K562 (cell line): ENCODE data around the gene MED15. TPM values are rescaled to one million over a fixed set of nuclear protein-coding genes. Genes with fewer than 3 reads are reported as not detected.

Experiments
- ARHGAP35 ChIP-seq: fragments of 450-650 bp; IDR thresholded peaks from 2 replicates; pipeline ENCODE4 v1.6.1; 2018; ENCODE audit not compliant: partially characterized antibody
- ARID3A ChIP-seq: IDR thresholded peaks from 2 replicates; pipeline ENCODE4 v1.6.1; 2012; ENCODE audit warnings: low read depth, low read length, improper control_type of control experiment, borderline replicate concordance
- ATF7 ChIP-seq: fragments of 450-650 bp; IDR thresholded peaks from 2 replicates; pipeline ENCODE4 v1.7.1; 2014; ENCODE audit warnings: mild to moderate bottlenecking, moderate library complexity
- CBX1 ChIP-seq: sonication (generic); IDR thresholded peaks from 2 replicates; pipeline ENCODE4 v1.6.1; 2016; ENCODE audit warnings: antibody characterized with exemption, low read depth, mild to moderate bottlenecking
- CC2D1A ChIP-seq: fragments of 450-650 bp; IDR thresholded peaks from 2 replicates; pipeline ENCODE4 v1.6.1; 2017; ENCODE audit warnings: mild to moderate bottlenecking
- CREM ChIP-seq: IDR thresholded peaks from 2 replicates; pipeline ENCODE4 v1.6.1; 2014; ENCODE audit warnings: antibody characterized with exemption, low read depth
- E2F4 ChIP-seq: sonication (generic); formaldehyde crosslinking; IDR thresholded peaks from 2 replicates; pipeline ENCODE4 v1.8.0; 2022; ENCODE audit warnings: mild to moderate bottlenecking, low read depth, missing genetic modification reagents
- ELF1 ChIP-seq: fragments of 200-800 bp; sonication (Bioruptor generic); IDR thresholded peaks from 2 replicates; pipeline ENCODE4 v1.6.1; 2016; ENCODE audit warnings: missing genetic modification characterization, missing compliant biosample characterization
- ETV5 ChIP-seq: sonication (generic); formaldehyde crosslinking; IDR thresholded peaks from 2 replicates; pipeline ENCODE4 v1.4.0; 2020; ENCODE audit warnings: low read depth, mild to moderate bottlenecking, missing genetic modification reagents
- GTF2E2 ChIP-seq: fragments of 200-800 bp; sonication (Bioruptor generic); IDR thresholded peaks from 2 replicates; pipeline ENCODE4 v1.6.1; 2016; ENCODE audit warnings: missing genetic modification characterization, missing compliant biosample characterization
- HNRNPL ChIP-seq: fragments of 200-400 bp; formaldehyde crosslinking; IDR thresholded peaks from 2 replicates; pipeline ENCODE4 v1.6.1; 2017; ENCODE audit warnings: low read depth, mild to moderate bottlenecking, low read length
- JUNB ChIP-seq: fragments of 450-650 bp; formaldehyde crosslinking; conservative IDR thresholded peaks from 2 replicates; pipeline ENCODE4 v1.4.0; 2020; ENCODE audit warnings: mild to moderate bottlenecking
- MAFK ChIP-seq: IDR thresholded peaks from 2 replicates; pipeline ENCODE4 v1.6.1; 2011; ENCODE audit warnings: low read length, improper control_type of control experiment
- MTA2 ChIP-seq: fragments of 450-650 bp; IDR thresholded peaks from 2 replicates; pipeline ENCODE4 v1.6.1; 2016; ENCODE audit warnings: low read depth
- MYC ChIP-seq, 2 experiments: fragments of 250-450 bp in 1 of 2; sonication (Bioruptor Pico) in 1 of 2; IDR thresholded peaks; 2 replicates each; pipeline versions ENCODE4 v1.5.1 to v1.6.1; 2012 to 2021; ENCODE audit warnings: low read depth in 2 of 2, borderline replicate concordance in 1 of 2, improper control_type of control experiment in 1 of 2, low read length in 1 of 2, mild to moderate bottlenecking in 1 of 2, moderate library complexity in 1 of 2
- NELFE ChIP-seq: IDR thresholded peaks from 2 replicates; pipeline ENCODE4 v1.6.1; 2011; ENCODE audit warnings: mild to moderate bottlenecking; ENCODE audit not compliant: insufficient read depth, insufficient read length
- PHF21A ChIP-seq: fragments of 450-650 bp; IDR thresholded peaks from 2 replicates; pipeline ENCODE4 v1.6.1; 2017; ENCODE audit warnings: low read depth, borderline replicate concordance
- PHTF2 ChIP-seq: fragments of 250-450 bp; sonication (Bioruptor Pico); IDR thresholded peaks from 2 replicates; pipeline ENCODE4 v1.5.0; 2021; ENCODE audit warnings: mild to moderate bottlenecking
- POU5F1 ChIP-seq: fragments of 150-350 bp; IDR thresholded peaks from 2 replicates; pipeline ENCODE4 v1.6.1; 2014; ENCODE audit warnings: borderline replicate concordance, low read length, low read depth, mild to moderate bottlenecking; ENCODE audit not compliant: partially characterized antibody
- PTTG1 ChIP-seq: fragments of 450-650 bp; IDR thresholded peaks from 2 replicates; pipeline ENCODE4 v1.6.1; 2016; ENCODE audit warnings: low read depth, mild to moderate bottlenecking, missing genetic modification characterization, missing compliant biosample characterization
- RBM14 ChIP-seq: fragments of 200-400 bp; formaldehyde crosslinking; IDR thresholded peaks from 2 replicates; pipeline ENCODE4 v1.6.1; 2018; ENCODE audit warnings: low read depth, mild to moderate bottlenecking, low read length, moderate library complexity, borderline replicate concordance; ENCODE audit not compliant: insufficient read depth
- RCOR1 ChIP-seq, 2 experiments: IDR thresholded peaks; 2 replicates each; pipeline ENCODE4 v1.6.1; 2012; ENCODE audit warnings: low read depth in 2 of 2, low read length in 2 of 2, borderline replicate concordance in 1 of 2, improper control_type of control experiment in 1 of 2
- SAFB ChIP-seq: fragments of 200-400 bp; formaldehyde crosslinking; IDR thresholded peaks from 2 replicates; pipeline ENCODE4 v1.6.1; 2017; ENCODE audit warnings: low read depth, low read length, borderline replicate concordance
- SLC30A9 ChIP-seq: fragments of 250-450 bp; sonication (Bioruptor Pico); IDR thresholded peaks from 2 replicates; pipeline ENCODE4 v1.8.0; 2022; ENCODE audit warnings: mild to moderate bottlenecking, moderate library complexity
- TAF1 ChIP-seq: IDR thresholded peaks from 2 replicates; pipeline ENCODE4 v1.6.1; 2011; ENCODE audit warnings: mild to moderate bottlenecking, low read length, moderate library complexity; ENCODE audit not compliant: insufficient read depth, control insufficient read depth, severe bottlenecking; ENCODE audit errors: extremely low read depth
- ZC3H11A ChIP-seq: IDR thresholded peaks from 2 replicates; pipeline ENCODE4 v1.6.1; 2012; ENCODE audit warnings: low read depth, low read length, improper control_type of control experiment
- ZNF699 ChIP-seq: fragments of 250-450 bp; sonication (Bioruptor Pico); IDR thresholded peaks from 2 replicates; pipeline ENCODE4 v1.8.0; 2021; ENCODE audit warnings: mild to moderate bottlenecking, moderate library complexity; ENCODE audit not compliant: insufficient replicate concordance
- ZNF707 ChIP-seq: fragments of 250-450 bp; sonication (Bioruptor Pico); conservative IDR thresholded peaks from 2 replicates; pipeline ENCODE4 v1.8.0; 2022; ENCODE audit warnings: inconsistent platforms, mild to moderate bottlenecking, moderate library complexity
- ZNF717 ChIP-seq: fragments of 250-450 bp; sonication (Bioruptor Pico); IDR thresholded peaks from 2 replicates; pipeline ENCODE4 v1.5.0; 2021
- polyA plus RNA-seq, 8 experiments: library from polyadenylated mRNA; depleted of rRNA in 4 of 8; stranded (reverse) in 5 of 8; unstranded in 3 of 8; fragments of >200 nt; fragmentation: Nextera tagmentation in 2 of 8; fragmentation: Illumina TruSeq in 1 of 8; extraction: Ambion mirVana in 2 of 8; extraction: Trizol in 1 of 8; gene quantifications; 2 replicates each; pipeline versions ENCODE4 v1.2.1 to v1.2.3, GENCODE V29; 2011 to 2014; ENCODE audit warnings: inconsistent platforms in 1 of 8, missing spikeins in 1 of 8
- total RNA-seq, 7 experiments: library from RNA; depleted of rRNA in 6 of 7; stranded (reverse); fragments of >200 nt in 6 of 7; fragmentation: Illumina TruSeq in 2 of 7; extraction: Trizol in 2 of 7; gene quantifications; 2 replicates each; pipeline versions ENCODE4 v1.2.1 to v1.2.3, GENCODE V29; 2011 to 2021; ENCODE audit warnings: low replicate concordance in 1 of 7

MED15 gene
- total and polyA plus RNA-seq, 9 of the 15 experiments (the other 6 are each of a cell fraction or from before 2014, with no cell fraction given): 4.0 to 271 (median 60.1) TPM

GRCh38 chr22:20577549-20577975 is 70.2 kb downstream of the MED15 start (continued):
- TF ChIP-seq ETV5 (CRISPR knock-in tag) (no peak), ELF1 (no peak), ATF7 (peak; percentile 32; the same call in 1 of the 2 replicates), NELFE (no peak), RBM14 (no peak), PHF21A (no peak), ARID3A (no peak), ZC3H11A (no peak), CREM (0 out of 2 replicates have a peak, but pooled peaks have one; percentile 17), CBX1 (no peak), MYC (IDR thresholded peaks at IDR 0.05; ENCODE audit: low read depth, low read length) (0 out of 2 replicates have a peak, but pooled peaks have one; percentile 33), MYC (CRISPR knock-in tag; IDR thresholded peaks at IDR 0.05; ENCODE audit: borderline replicate concordance, low read depth) (no peak), MTA2 (no peak), MAFK (no peak), POU5F1 (no peak), PHTF2 (CRISPR knock-in tag) (no peak), JUNB (CRISPR knock-in tag) (no peak), GTF2E2 (tag) (no peak), SLC30A9 (CRISPR knock-in tag) (no peak), ZNF699 (CRISPR knock-in tag) (no peak), CC2D1A (no peak), RCOR1 (IDR thresholded peaks at IDR 0.05; ENCODE audit: borderline replicate concordance in 1 of 2, low read depth in 2 of 2, low read length in 2 of 2) (peak in 1 of 2 experiments; percentile 92; a peak in 3 of 4 replicates), PTTG1 (tag) (no peak), ZNF717 (CRISPR knock-in tag) (no peak), HNRNPL (no peak), ARHGAP35 (no peak), E2F4 (CRISPR knock-in tag) (no peak), ZNF707 (CRISPR knock-in tag) (no peak), SAFB (no peak), TAF1 (no peak)
